Lower leg skin (tissue), 3 donors: Measurements from ENCODE around the gene STK4.

Experiments used
- POLR2A ChIP-seq, 2 donors: fragments of 450-650 bp; IDR thresholded peaks; one replicate each; pipeline ENCODE4 v1.6.1; 2016 to 2017; ENCODE audit warnings: antibody characterized with exemption in 2 of 2, mild to moderate bottlenecking in 1 of 2, moderate library complexity in 1 of 2
- TF ChIP-seq, protein P1 (sequence below), 3 donors: fragments of 450-650 bp; IDR thresholded peaks; one replicate each; pipeline ENCODE4 v1.5.1; 2016; ENCODE audit warnings: antibody characterized with exemption in 3 of 3, mild to moderate bottlenecking in 3 of 3, moderate library complexity in 2 of 3

DNA sequence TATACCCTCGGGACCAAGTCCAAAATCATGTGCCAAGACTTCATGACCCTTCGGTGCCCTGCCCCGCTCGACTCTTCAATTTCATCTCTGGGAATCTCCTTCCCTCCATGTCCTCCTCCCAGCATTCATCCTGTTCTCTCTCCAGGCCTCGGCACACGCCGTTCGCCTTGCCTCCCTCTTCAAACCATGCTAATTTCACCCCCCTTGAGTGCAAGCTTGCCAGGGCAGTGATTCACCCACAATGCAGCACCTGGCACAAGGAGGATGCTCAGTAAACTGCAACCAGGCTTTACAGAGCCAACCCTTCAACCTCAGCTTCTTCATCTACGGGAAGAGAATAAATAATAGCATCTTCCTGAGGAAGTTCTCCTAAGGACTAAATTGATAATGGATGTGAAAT is 130.5 kb downstream of the STK4 start:
- TF ChIP-seq, protein P1, sequence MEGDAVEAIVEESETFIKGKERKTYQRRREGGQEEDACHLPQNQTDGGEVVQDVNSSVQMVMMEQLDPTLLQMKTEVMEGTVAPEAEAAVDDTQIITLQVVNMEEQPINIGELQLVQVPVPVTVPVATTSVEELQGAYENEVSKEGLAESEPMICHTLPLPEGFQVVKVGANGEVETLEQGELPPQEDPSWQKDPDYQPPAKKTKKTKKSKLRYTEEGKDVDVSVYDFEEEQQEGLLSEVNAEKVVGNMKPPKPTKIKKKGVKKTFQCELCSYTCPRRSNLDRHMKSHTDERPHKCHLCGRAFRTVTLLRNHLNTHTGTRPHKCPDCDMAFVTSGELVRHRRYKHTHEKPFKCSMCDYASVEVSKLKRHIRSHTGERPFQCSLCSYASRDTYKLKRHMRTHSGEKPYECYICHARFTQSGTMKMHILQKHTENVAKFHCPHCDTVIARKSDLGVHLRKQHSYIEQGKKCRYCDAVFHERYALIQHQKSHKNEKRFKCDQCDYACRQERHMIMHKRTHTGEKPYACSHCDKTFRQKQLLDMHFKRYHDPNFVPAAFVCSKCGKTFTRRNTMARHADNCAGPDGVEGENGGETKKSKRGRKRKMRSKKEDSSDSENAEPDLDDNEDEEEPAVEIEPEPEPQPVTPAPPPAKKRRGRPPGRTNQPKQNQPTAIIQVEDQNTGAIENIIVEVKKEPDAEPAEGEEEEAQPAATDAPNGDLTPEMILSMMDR (IDR thresholded peaks at IDR 0.05): no peak
- TF ChIP-seq POLR2A (IDR thresholded peaks at IDR 0.05): no peak
